Esophagus (tissue), 2 donors: Measurements from ENCODE around the gene CYP2W1. TPM values are rescaled to one million over a fixed set of nuclear protein-coding genes. Genes with fewer than 3 reads are reported as not detected.
"Not testable (repeated sequence)": the region's sequence is repeated elsewhere in the genome, so short reads cannot be mapped to it uniquely, and the experiment has no call there.

ENCODE experiments used
- H3K27ac ChIP-seq, 2 donors: one replicate each; pipeline ENCODE4 v1.5.1; 2013; ENCODE audit warnings: low read depth in 2 of 2, mild to moderate bottlenecking in 2 of 2, inconsistent platforms in 1 of 2, low read length in 1 of 2, moderate library complexity in 1 of 2
- H3K27me3 ChIP-seq, 2 donors: one replicate each; pipeline ENCODE4 v1.6.1; 2013; ENCODE audit warnings: low read length in 2 of 2, control low read depth in 1 of 2, mild to moderate bottlenecking in 1 of 2; ENCODE audit not compliant: insufficient read depth in 2 of 2, control insufficient read depth in 1 of 2
- H3K36me3 ChIP-seq, 2 donors: one replicate each; pipeline ENCODE4 v1.6.1; 2013; ENCODE audit warnings: low read length in 1 of 2; ENCODE audit not compliant: control insufficient read depth in 2 of 2, insufficient read depth in 2 of 2
- H3K4me1 ChIP-seq, 2 donors: one replicate each; pipeline ENCODE4 v1.6.1; 2013; ENCODE audit warnings: low read length in 1 of 2; ENCODE audit not compliant: control insufficient read depth in 2 of 2, insufficient read depth in 2 of 2
- H3K4me3 ChIP-seq, 2 donors: one replicate each; pipeline ENCODE4 v1.5.1; 2013; ENCODE audit warnings: low read length in 2 of 2, mild to moderate bottlenecking in 2 of 2, low read depth in 1 of 2, moderate library complexity in 1 of 2
- H3K9me3 ChIP-seq, 2 donors: one replicate each; pipeline ENCODE4 v1.6.1; 2013; ENCODE audit warnings: mild to moderate bottlenecking in 2 of 2, low read depth in 1 of 2, low read length in 1 of 2, moderate library complexity in 1 of 2; ENCODE audit not compliant: control insufficient read depth in 2 of 2, insufficient read depth in 1 of 2
- WGBS, 2 donors: extraction: QIAGEN DNeasy Blood & Tissue Kit; methylation state at CpG; one replicate each; pipeline ENCODE4 v1.1.7; 2013; 5-methylcytosine and 5-hydroxymethylcytosine counted together
- polyA plus RNA-seq, 2 donors: library from polyadenylated mRNA; stranded (reverse); fragments of 200-250 nt; gene quantifications; one replicate each; pipeline ENCODE4 v1.2.3, GENCODE V29; 2013
- donor health status: healthy with polysubstance abuse.
- donor health status: Bipolar disorder and iron deficiency.

The CYP2W1 gene
- polyA plus RNA-seq, 2 donors: 0.48 to 1.5 TPM

DNA sequence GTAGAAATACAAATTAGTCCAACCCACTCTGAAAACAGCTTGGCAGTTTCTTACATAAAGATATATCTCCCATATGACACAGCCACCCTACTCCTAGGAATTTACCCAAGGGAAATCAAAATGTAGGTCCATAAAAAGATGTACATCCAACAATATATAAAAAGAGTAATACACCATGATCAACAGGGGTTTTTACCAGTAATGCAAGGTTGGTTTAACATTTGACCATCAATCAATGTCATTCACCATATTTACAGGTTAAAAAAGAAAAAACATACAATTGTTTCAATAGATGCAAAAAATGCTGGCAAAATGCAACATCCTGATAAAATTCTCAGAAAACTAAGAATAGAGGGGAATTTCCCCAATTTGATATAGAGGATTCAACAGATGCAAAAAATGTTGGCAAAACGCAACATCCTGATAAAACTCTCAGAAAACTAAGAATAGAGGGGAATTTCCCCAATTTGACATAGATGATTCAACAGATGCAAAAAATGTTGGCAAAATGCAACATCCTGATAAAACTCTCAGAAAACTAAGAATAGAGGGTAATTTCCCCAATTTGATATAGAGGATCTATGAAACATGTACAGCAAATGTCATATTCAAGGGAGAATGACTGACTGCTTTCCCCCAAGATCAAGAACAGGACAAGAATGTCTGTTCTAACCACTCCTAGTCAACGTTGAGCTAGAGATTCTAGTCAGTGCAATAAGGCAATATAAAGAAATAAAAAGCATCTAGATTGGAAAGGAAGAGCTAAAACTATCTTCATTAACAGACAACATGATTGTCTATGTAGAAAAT is 42.2 kb upstream of the CYP2W1 start:
- Histone ChIP-seq H3K36me3 (no peaks in the 10 kb centered on the region), H3K4me1 (peaks cover 0 to 8% of the 10 kb centered on the region in 2 donors), H3K27ac (no peak overlapping the region), H3K27me3 (no peaks in the 10 kb centered on the region), H3K9me3 (no peaks in the 10 kb centered on the region), H3K4me3 (no peak overlapping the region)
- 58 to 59% methylated on average over 2 of the region's 2 CpGs for WGBS, 2 donors

DNA sequence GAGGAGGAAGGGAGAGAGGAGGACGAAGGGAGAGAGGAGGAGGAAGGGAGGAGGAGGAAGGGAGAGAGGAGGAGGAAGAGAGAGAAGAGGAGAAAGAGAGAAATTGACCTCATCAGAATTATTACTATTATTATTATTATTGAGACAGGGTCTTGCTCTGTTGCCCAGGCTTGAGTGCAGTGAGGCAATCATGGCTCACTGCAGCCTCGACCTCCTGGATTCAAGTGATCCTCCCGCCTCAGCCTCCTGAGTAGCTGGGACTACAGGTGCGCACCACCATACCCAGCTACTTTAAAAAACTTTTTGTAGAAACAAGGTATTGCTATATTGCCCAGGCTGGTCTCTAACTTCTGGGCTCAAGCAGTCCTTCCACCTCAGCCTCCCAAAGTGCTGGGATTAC is 39.2 kb upstream of the CYP2W1 start:
- H3K27ac ChIP-seq, H3K27me3 ChIP-seq, H3K9me3 ChIP-seq, H3K36me3 ChIP-seq, H3K4me3 ChIP-seq: not testable (repeated sequence)
- WGBS, 2 donors: 88 to 92% methylated on average over 4 of the region's 4 CpGs
- H3K4me1 ChIP-seq: peaks cover 0 to 13% of the 10 kb centered on the region in 2 donors

DNA sequence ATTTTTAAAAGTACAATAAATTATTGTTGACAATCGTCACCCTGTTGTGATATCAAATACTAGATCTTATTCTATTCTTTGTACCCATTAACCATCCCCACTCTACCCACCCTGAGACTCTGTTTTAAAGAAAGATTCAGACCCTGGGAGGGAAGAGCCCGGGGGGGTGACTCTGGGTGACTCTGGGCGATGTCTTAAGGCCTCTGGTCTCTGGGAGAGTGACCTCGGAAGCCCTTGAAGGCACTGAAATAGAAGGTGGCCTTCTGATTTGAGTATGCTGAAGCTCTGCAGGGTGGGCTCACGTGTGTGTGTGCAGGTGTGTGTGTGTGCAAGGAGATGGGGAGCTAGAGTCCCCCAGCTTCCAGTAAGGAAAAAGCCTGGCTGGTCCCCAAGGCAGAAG is 38.2 kb upstream of the CYP2W1 start:
- Histone ChIP-seq H3K9me3 (no peaks in the 10 kb centered on the region), H3K27ac (peak overlapping the region; percentile 64 to 68), H3K36me3 (no peaks in the 10 kb centered on the region), H3K4me3 (no peak overlapping the region), H3K4me1 (peaks cover 0 to 13% of the 10 kb centered on the region in 2 donors), H3K27me3 (no peaks in the 10 kb centered on the region)
- 62 to 71% methylated on average over 5 of the region's 5 CpGs for WGBS, 2 donors

DNA sequence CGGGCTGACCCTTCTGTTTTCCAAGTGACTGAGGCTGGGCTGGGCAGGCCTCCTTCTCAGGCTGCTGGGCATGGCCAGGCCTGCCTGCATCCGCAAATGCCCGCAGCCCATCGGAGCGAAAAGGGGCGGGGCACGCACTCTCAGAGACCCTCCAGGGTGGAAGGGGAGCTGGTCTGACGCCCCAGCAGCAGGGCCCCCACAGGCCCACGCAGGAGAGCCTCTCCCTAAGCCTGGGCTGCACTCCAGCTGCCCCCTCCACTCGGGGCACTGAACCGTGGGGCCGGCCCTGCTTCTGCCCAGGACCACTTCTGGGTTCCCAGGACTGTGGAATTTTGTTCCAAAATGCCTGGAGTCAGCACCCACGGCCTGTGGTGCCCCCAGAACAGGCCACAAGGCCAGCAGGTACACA is 37.8 kb upstream of the CYP2W1 start:
- Histone ChIP-seq H3K4me3 (peak overlapping the region; percentile 8), H3K27me3 (no peaks in the 10 kb centered on the region), H3K36me3 (no peaks in the 10 kb centered on the region), H3K27ac (peak overlapping the region; percentile 64 to 68), H3K9me3 (no peaks in the 10 kb centered on the region), H3K4me1 (peaks cover 0 to 13% of the 10 kb centered on the region in 2 donors)
- 46 to 52% methylated on average over 13 of the region's 13 CpGs for WGBS, 2 donors

DNA sequence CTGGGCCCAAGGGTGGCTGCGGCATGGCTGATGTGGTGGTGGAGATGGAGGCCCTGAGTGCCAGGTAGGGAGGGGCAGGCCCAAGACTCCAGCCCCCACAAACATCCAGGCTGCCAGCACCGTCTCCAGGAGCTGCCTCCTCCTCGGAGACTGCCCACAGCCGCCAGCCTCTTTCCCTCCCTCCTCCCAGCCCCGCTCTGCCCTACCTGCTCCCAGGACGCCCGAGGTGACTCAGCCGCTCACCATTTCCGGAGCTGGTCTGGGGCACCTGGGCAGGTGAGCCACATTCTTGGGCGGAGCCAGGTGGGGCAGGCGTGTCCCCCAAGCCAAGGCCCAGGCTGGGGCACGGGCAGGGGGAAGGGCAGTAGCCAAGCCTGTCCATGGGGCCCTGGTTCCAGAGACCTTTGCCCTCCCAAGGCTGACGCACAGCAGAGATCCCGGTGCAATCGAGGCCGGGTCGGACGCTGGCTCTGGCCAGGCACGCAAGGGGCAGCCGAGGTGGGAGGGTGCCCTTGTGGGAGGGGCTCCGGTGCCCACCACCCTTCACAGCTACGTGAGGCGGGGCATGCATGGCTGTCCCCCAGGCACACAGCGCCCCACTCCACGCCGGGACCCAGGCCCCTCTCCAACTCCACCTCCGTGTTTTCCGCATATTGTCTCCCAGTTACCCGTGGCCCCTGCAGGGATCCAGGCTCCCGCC is 37.3 kb upstream of the CYP2W1 start:
- peaks cover 0 to 13% of the 10 kb centered on the region in 2 donors for H3K4me1 ChIP-seq
- no peaks in the 10 kb centered on the region for H3K36me3 ChIP-seq
- no peaks in the 10 kb centered on the region for H3K9me3 ChIP-seq
- 43 to 52% methylated on average over 28 to 30 of the region's 30 CpGs for WGBS, 2 donors
- peak overlapping the region; percentile 8 to 32 for H3K4me3 ChIP-seq
- H3K27me3 ChIP-seq: no peaks in the 10 kb centered on the region
- peak overlapping the region; percentile 64 to 68 for H3K27ac ChIP-seq

DNA sequence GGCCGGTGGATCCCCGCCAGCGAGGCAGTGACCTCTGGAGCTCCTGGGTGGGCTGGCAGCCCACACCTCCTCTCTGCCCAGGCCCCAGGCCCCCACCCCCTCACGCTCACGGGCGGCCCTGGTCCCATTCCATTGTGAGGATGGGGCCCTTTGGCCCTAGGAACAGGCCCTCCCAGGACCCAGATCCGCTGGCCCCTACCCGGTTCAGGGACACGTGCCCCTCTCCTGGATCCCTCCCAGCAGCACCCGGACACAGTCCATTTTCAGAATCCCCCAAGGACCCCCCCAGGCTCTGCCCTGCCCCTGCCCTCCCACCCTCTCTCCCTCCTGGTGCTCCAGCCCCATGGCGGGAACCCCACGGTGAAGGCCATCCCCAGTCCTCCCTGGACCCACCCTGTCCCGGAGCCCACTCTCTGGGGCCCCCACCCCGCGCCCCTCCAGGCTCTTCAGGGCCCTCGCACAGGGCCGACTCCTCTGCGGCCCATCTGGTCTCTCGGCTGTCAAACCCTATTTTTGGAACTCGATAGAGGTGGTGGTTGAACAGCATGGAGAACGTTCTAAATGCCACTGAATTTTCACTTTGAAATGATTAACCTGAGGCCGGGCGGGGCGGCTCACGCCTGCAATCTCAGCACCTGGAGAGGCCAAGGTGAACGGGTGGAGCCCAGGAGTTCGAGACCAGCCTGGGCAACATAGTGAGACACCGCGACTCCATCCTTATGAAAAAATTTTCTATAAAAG is 36.6 kb upstream of the CYP2W1 start:
- H3K36me3 ChIP-seq: no peaks in the 10 kb centered on the region
- peak overlapping the region in 1 of 2 donors; percentile 48 for H3K27ac ChIP-seq
- no peaks in the 10 kb centered on the region for H3K27me3 ChIP-seq
- H3K4me1 ChIP-seq: peaks cover 0 to 13% of the 10 kb centered on the region in 2 donors
- 71 to 74% methylated on average over 29 of the region's 29 CpGs for WGBS, 2 donors
- H3K4me3 ChIP-seq: no peak overlapping the region
- H3K9me3 ChIP-seq: no peaks in the 10 kb centered on the region

DNA sequence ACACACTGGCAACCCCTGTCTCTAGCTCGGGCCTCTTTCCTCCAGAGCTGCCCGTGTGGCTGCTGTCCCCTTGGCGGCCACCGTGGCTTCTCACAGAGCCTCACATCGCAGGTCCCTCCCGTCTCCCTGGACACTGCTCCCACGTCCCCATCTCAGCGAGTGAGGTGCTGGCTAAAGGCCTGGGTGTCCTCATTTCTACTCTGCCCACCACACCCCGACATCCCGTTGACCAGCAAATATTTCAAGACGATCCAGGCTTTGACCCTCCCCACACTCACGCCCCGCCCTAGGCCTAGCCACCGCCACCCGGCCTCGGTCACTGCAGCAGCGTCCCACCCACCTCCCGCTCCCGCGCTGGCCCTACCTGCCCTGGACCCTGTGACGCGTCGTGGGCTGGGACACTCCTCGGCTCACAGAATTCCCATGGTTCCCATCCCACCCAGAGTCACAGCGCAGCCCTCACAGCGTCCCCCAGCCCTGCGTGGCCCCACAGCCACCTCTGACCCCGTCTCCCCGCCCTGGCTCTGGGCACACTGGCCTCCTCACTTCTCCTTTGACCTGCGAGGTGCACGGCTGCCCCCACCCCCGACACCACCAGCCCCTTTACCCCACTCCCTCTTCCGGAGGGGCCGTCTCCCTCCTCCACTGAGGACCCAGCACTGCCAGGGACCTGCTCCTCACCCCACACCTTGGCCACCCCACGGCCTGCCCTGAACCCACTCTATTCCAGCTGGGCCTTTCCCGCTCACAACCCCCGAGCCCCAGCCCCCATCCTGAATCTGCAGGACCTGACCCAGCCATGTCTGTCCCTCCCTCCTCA is 35.4 kb upstream of the CYP2W1 start:
- no peaks in the 10 kb centered on the region for H3K9me3 ChIP-seq
- 90 to 93% methylated on average over 34 to 37 of the region's 37 CpGs for WGBS, 2 donors
- no peak overlapping the region for H3K4me3 ChIP-seq
- H3K4me1 ChIP-seq: peaks cover 0 to 13% of the 10 kb centered on the region in 2 donors
- H3K27ac ChIP-seq: no peak overlapping the region
- no peaks in the 10 kb centered on the region for H3K36me3 ChIP-seq
- H3K27me3 ChIP-seq: peaks cover 0 to 1% of the 10 kb centered on the region in 2 donors

DNA sequence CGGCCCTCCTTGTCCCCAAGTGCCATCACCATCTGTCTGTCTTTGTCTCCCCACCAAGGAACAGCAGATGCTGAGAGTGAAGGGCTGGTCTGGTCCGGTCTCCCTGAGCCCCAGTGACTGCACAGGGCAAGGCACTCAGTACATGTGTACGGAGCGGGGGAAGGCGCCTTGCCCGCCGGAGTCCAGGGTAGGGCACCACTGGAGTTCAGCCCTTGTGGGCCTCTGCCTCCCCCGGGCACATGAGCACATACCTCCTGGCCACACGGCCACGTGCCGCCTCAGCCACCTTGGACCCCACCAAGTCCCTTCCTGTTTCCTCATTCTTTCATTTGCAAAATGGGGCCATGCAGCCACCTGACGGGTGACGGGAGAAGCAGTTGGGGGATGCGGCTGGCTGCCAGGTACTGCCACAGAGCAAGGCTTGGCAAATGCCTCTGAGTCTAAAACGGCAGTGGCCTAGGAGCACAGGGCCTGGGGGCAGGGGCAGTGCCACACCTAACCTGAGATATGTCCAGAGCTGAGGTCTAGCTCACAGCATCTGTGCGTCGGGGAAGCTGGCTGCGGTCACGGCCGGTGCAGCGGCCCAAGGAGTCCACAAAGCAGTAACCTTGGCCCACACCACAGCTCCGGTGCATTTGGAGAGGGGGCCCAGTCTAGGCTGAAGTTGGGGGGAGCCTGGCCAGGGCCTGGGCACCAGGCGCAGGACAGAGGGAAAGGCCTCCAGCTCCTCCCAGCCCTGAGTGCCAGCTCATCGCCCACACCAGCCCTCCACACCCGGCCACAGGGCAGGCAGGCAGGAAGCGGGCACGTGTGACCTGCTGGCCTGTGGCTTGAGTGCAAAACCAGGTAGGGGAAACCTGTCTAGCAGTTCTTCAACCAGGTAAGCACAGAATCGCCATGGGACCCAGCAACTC is 33.7 kb upstream of the CYP2W1 start:
- whole genome bisulfite sequencing, 2 donors: 82 to 90% methylated on average over 27 to 28 of the region's 28 CpGs
- H3K9me3 ChIP-seq: no peaks in the 10 kb centered on the region
- H3K4me1 ChIP-seq: peaks cover 0 to 18% of the 10 kb centered on the region in 2 donors
- peaks cover 0 to 4% of the 10 kb centered on the region in 2 donors for H3K27me3 ChIP-seq
- H3K27ac ChIP-seq: peak overlapping the region in 1 of 2 donors; percentile 0
- no peaks in the 10 kb centered on the region for H3K36me3 ChIP-seq
- H3K4me3 ChIP-seq: no peak overlapping the region
